Fibroblast of lung (primary cell): ENCODE data around the gene COL9A3. TPM values are rescaled to one million over a fixed set of nuclear protein-coding genes. Genes with fewer than 3 reads are reported as not detected.
A peak's percentile ranks its signal among the peaks of the same experiment; 100 is the strongest.

Experiments used
- DNase-seq, 2 donors: peaks; one replicate each; pipeline versions ENCODE4 v3.0.0 to v3.0.0-alpha.2; 2010; ENCODE audit warnings: low read depth in 2 of 2
- H2AFZ ChIP-seq: 2 replicates; pipeline ENCODE4 v1.5.1; 2012; ENCODE audit warnings: low read length, control low read depth, inconsistent platforms
- H3K27ac ChIP-seq: 2 replicates; pipeline ENCODE4 v1.5.1; 2011; ENCODE audit warnings: low read length, control low read depth; ENCODE audit not compliant: insufficient read depth
- H3K27me3 ChIP-seq: 2 replicates; pipeline ENCODE4 v1.5.1; 2011; ENCODE audit warnings: mild to moderate bottlenecking, low read length; ENCODE audit not compliant: control insufficient read depth, insufficient read depth
- H3K36me3 ChIP-seq: 2 replicates; pipeline ENCODE4 v1.5.1; 2011; ENCODE audit warnings: low read length; ENCODE audit not compliant: control insufficient read depth, insufficient read depth
- H3K4me1 ChIP-seq: 2 replicates; pipeline ENCODE4 v1.5.1; 2011; ENCODE audit warnings: low read length; ENCODE audit not compliant: control insufficient read depth, insufficient read depth; ENCODE audit errors: extremely low read depth
- H3K4me2 ChIP-seq: 2 replicates; pipeline ENCODE4 v1.5.1; 2011; ENCODE audit warnings: low read length, control low read depth; ENCODE audit not compliant: insufficient read depth; ENCODE audit errors: extremely low read depth
- H3K4me3 ChIP-seq, 4 experiments: fragments of 200-600 bp in 1 of 4; sonication (generic) in 1 of 4; replicated peaks in 1 of 4; 2 replicates each; pipeline ENCODE4 v1.5.1; 2011 to 2016; ENCODE audit warnings: low read length in 4 of 4, low read depth in 3 of 4, mild to moderate bottlenecking in 3 of 4, control low read depth in 2 of 4, inconsistent platforms in 1 of 4, mixed read lengths in 1 of 4; ENCODE audit not compliant: insufficient read depth in 1 of 4; ENCODE audit errors: control extremely low read depth in 1 of 4
- H3K79me2 ChIP-seq: 2 replicates; pipeline ENCODE4 v1.5.1; 2012; ENCODE audit warnings: mild to moderate bottlenecking, low read length, inconsistent platforms; ENCODE audit not compliant: control insufficient read depth, insufficient read depth
- H3K9ac ChIP-seq: 2 replicates; pipeline ENCODE4 v1.5.1; 2011; ENCODE audit warnings: mild to moderate bottlenecking, low read length, control low read depth; ENCODE audit not compliant: insufficient read depth
- H3K9me3 ChIP-seq: 2 replicates; pipeline ENCODE4 v1.5.1; 2012; ENCODE audit warnings: low read depth, low read length; ENCODE audit not compliant: control insufficient read depth, insufficient read depth
- H4K20me1 ChIP-seq: 2 replicates; pipeline ENCODE4 v1.5.1; 2011; ENCODE audit warnings: low read length; ENCODE audit not compliant: control insufficient read depth, insufficient read depth; ENCODE audit errors: extremely low read depth
- CTCF ChIP-seq, 2 donors: IDR thresholded peaks in 1 of 2; conservative IDR thresholded peaks in 1 of 2; 1 replicate in 1 of 2; 2 replicates in 1 of 2; pipeline ENCODE4 v1.5.1; 2011 to 2012; ENCODE audit warnings: low read length in 2 of 2, control low read depth in 1 of 2, inconsistent platforms in 1 of 2, low read depth in 1 of 2, mild to moderate bottlenecking in 1 of 2
- EZH2 ChIP-seq: IDR thresholded peaks from 2 replicates; pipeline ENCODE4 v1.5.1; 2012; ENCODE audit warnings: low read length, control low read depth, mild to moderate bottlenecking; ENCODE audit errors: missing control alignments
- polyA plus RNA-seq, 2 donors: library from polyadenylated mRNA; depleted of rRNA in 1 of 2; stranded (reverse) in 1 of 2; unstranded in 1 of 2; fragments of >200 nt; gene quantifications; 2 replicates each; pipeline ENCODE4 v1.2.1, GENCODE V29; 2011 to 2012; ENCODE audit warnings: missing spikeins in 1 of 2
- total RNA-seq: library from RNA; depleted of rRNA; stranded (reverse); fragments of >200 nt; gene quantifications from 2 replicates; pipeline ENCODE4 v1.2.1, GENCODE V29; 2014

Gene COL9A3
- total and polyA plus RNA-seq, 2 donors (not counting 1 experiment from before 2014, with no cell fraction given): 0.17 TPM

- Histone ChIP-seq H3K9me3 (no peaks in the 10 kb centered on the region), H3K4me3 (no peak overlapping the region), H3K27me3 (peaks cover 9% of the 10 kb centered on the region), H3K27ac (no peak overlapping the region), H3K36me3 (peaks cover 19% of the 10 kb centered on the region), H4K20me1 (no peaks in the 10 kb centered on the region), H3K4me2 (no peak overlapping the region), H3K9ac (no peak overlapping the region), H2AFZ (no peak overlapping the region), H3K4me1 (peaks cover 16% of the 10 kb centered on the region), H3K79me2 (no peaks in the 10 kb centered on the region)
- TF ChIP-seq CTCF (conservative IDR thresholded peaks at IDR 0.05 in 1 of 2, IDR thresholded peaks at IDR 0.05 in 1 of 2; ENCODE audit: low read depth in 1 of 2, low read length in 2 of 2) (no peak), EZH2 (no peak)
- DNase-seq: no peak
These were observed 2.2 kb upstream of the COL9A3 start for GRCh38 chr20:62814709-62815065.

GRCh38 chr20:62815066-62815991 lies 1.5 kb upstream of the COL9A3 start:
- no peak overlapping the region for H2AFZ ChIP-seq
- no peak overlapping the region for H3K4me2 ChIP-seq
- peak in 1 of 2 donors; percentile 58 for DNase-seq
- H3K27me3 ChIP-seq: peaks cover 9% of the 10 kb centered on the region
- H3K36me3 ChIP-seq: peaks cover 15% of the 10 kb centered on the region
- H4K20me1 ChIP-seq: no peaks in the 10 kb centered on the region
- no peaks in the 10 kb centered on the region for H3K79me2 ChIP-seq
- no peak overlapping the region for H3K4me3 ChIP-seq
- no peaks in the 10 kb centered on the region for H3K9me3 ChIP-seq
- H3K4me1 ChIP-seq: peaks cover 16% of the 10 kb centered on the region
- H3K9ac ChIP-seq: no peak overlapping the region
- H3K27ac ChIP-seq: no peak overlapping the region
- TF ChIP-seq CTCF (conservative IDR thresholded peaks at IDR 0.05 in 1 of 2, IDR thresholded peaks at IDR 0.05 in 1 of 2; ENCODE audit: low read depth in 1 of 2, low read length in 2 of 2) (no peak), EZH2 (no peak)

- Histone ChIP-seq H3K9me3 (no peaks in the 10 kb centered on the region), H4K20me1 (no peaks in the 10 kb centered on the region), H3K4me2 (no peak overlapping the region), H3K36me3 (peaks cover 10% of the 10 kb centered on the region), H3K9ac (no peak overlapping the region), H3K4me1 (peaks cover 16% of the 10 kb centered on the region), H3K4me3 (peak overlapping the region in 1 of 4 experiments; percentile 27), H3K27me3 (peaks cover 9% of the 10 kb centered on the region), H3K27ac (no peak overlapping the region), H3K79me2 (no peaks in the 10 kb centered on the region), H2AFZ (no peak overlapping the region)
- TF ChIP-seq EZH2 (peak; percentile 82), CTCF (conservative IDR thresholded peaks at IDR 0.05 in 1 of 2, IDR thresholded peaks at IDR 0.05 in 1 of 2; ENCODE audit: low read depth in 1 of 2, low read length in 2 of 2) (no peak)
- DNase-seq: no peak
These were observed 593 bp upstream of the COL9A3 start for GRCh38 chr20:62816031-62816883.
